GM19351 (cell line): Measurements from ENCODE around the gene BCL2L11.

Experiments used
- ATAC-seq: cut with Tn5 transposase; IDR thresholded peaks from one replicate; pipeline ENCODE4 v1.9.1; 2021; ENCODE audit warnings: mild to moderate bottlenecking, moderate library complexity; ENCODE audit not compliant: unreplicated experiment

The BCL2L11 gene

GRCh38 chr2:111117598-111118480 is 2.9 kb upstream of the BCL2L11 start:
- no peak for ATAC-seq

GRCh38 chr2:111118481-111118980 is 2.2 kb upstream of the BCL2L11 start:
- no peak for ATAC-seq

DNA sequence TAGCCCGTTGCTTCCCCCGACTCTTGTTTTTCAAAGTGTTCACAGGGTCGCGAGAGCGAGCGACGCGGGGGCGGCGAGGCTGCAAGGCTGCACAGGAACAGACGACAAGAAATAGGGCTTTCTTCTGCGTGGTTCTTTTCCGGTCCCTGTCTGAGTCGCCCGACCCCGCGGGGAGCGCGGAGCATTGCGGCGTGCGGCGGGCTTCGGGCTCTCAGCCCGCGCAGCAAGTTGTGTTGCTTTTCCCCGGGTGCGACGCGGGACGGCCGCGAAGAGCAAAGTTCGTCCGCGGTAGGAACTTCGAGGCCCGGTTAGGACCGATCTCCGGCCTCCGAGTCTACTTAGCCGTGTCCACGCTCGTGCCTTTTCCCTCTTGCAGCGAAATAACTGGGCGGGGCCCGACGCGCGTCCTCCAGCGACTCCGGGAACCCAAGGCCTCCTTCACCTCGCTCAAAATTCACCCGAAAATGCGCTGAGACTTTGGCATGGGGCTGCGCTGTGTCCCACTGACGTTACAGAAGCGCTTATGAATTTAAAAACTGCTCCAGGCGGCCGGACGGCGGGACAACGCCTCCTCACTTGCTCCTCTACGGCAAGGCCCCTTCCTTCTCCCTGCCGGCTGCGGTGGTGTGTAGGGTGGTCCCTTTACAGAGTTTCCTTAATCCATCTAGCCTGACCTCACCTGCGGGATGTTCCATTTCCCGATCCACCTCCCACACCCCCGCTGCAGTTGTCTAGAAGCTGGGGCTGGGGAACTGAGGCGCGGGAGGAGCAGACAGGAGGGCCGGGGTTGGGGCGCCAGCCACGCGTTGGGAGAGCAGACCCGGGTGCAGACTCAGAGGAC is 1.5 kb upstream of the BCL2L11 start:
- ATAC-seq: no peak

DNA sequence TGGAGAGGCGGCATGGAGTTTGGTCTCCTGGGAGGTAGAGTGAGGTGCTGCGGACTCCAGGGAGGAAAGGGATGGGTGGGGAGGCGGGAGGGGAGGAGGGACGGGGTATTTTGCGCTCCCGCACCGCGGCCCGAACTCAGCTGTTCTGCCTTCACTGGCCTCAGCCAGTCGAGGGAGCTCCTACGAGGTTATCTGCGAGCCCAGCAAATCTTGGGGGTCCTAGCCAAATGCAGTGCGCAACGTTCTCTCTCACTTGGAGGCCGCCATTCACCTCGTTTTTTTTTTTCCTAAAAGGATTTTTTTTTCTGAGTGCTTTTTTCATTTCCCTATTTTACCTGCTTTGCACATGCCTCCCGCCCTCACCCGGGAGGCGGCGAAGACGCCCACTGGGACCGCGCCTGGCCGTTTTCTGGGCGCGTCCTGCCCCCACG is 877 bp upstream of the BCL2L11 start:
- ATAC-seq: no peak

GRCh38 chr2:111121028-111121827 is 514 bp downstream of the BCL2L11 start:
- no peak for ATAC-seq

- peak; percentile 51 for ATAC-seq
Measured at GRCh38 chr2:111121828-111122630, 1.3 kb downstream of the BCL2L11 start.

DNA sequence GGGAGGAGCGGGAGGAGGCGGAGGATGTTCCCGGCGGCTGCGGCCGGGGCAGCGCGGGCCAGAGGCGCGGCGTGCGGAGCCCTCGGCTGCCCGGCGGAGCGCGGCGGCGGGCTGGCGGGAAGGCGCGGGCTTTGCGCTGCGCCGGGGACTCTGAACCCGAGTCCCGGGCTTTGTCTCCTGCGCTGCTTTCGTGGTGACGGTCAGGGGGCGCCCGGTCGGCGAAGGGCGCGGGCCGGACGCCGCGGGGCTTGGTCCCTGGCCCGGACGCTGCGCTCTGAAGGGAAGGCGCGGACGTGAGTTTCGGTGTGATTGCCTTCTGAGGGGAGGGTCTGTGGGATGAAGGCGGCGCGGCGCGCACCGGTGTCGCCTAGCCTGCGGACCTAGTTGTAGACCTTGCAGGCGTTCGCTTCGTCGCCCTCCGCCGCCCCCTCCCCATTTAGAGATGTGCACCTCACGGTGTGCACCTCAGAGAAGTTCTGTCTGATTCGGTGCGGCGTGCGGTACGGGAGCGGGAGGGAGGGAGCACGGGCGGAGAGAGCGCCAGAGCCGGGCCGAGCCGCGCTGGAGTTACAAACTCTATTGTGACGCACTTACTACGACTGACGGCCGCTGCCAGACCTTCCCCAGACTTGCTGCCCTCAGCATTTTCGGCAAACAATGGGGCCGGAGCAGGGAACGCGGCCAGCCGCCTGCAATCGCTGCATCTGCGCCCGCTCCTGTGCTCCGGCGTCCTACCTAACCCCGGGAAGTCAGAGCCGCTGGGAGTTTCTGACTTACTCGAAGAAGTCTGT is 2.1 kb downstream of the BCL2L11 start:
- ATAC-seq: no peak

DNA sequence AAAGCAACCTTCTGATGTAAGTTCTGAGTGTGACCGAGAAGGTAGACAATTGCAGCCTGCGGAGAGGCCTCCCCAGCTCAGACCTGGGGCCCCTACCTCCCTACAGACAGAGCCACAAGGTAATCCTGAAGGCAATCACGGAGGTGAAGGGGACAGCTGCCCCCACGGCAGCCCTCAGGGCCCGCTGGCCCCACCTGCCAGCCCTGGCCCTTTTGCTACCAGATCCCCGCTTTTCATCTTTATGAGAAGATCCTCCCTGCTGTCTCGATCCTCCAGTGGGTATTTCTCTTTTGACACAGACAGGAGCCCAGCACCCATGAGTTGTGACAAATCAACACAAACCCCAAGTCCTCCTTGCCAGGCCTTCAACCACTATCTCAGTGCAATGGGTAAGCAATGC is 3.0 kb downstream of the BCL2L11 start:
- ATAC-seq: no peak

DNA sequence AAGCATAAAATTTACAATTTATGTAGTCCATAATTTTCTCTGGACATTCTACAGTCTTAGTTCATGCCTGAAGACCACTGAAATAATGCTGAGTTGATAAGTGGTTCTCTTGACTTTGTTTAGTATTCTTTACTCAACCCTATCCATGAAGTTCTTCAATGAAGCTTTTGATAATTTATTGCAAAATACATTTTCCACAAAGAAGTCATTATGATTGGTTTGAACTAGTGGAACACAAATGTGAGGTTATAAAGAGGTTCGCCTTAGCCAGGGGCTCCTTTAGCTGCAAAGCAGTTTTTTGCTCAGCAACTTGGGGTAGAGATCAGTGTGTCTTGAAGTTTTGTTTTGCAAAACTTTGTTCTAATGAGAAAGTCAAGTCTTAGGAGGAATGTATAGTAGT is 5.9 kb downstream of the BCL2L11 start:
- no peak for ATAC-seq

- no peak for ATAC-seq
Measured at GRCh38 chr2:111127351-111127750, 6.6 kb downstream of the BCL2L11 start.

DNA sequence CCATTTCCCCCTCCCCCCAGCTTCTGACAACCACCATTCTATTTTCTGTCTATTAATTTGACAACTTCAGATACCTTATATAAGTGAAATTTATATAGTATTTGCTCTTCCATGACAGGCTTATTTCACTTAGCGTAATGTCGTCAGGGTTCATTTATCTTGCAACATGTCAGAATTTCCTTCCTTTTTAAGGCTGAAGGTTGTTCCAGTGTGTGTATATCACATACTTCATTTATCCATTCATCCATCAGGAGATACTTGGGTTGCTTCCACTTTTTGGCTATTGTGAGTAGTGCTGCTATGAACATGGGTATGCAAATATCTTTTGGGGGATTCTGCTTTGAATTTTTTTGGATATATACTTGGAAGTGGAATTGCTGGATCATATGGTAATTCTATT is 7.4 kb downstream of the BCL2L11 start:
- no peak for ATAC-seq

- ATAC-seq: no peak
Measured at GRCh38 chr2:111133603-111134002, 12.9 kb downstream of the BCL2L11 start.

GRCh38 chr2:111134055-111134454 is 13.3 kb downstream of the BCL2L11 start:
- ATAC-seq: no peak

GRCh38 chr2:111135237-111135909 is 14.7 kb downstream of the BCL2L11 start:
- ATAC-seq: no peak

DNA sequence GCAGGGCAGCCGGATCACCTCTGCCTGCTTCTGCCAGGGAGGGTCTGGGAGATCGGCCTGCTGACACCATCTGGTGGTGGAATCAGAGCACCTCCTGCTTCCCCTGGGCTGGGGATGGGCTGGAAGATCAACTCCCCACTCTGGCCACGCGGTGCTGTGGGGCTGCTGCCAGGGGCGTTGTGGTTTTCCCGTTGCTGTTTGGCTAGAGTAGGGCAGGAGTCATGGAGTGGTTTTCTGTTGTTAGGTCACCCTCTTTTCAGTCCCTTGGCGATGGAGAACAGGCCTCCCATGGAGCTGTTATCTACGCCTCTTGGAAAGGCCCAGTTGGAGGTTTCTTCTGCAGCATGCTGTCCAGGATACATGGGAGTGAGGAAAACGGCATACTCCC is 15.2 kb downstream of the BCL2L11 start:
- ATAC-seq: no peak

DNA sequence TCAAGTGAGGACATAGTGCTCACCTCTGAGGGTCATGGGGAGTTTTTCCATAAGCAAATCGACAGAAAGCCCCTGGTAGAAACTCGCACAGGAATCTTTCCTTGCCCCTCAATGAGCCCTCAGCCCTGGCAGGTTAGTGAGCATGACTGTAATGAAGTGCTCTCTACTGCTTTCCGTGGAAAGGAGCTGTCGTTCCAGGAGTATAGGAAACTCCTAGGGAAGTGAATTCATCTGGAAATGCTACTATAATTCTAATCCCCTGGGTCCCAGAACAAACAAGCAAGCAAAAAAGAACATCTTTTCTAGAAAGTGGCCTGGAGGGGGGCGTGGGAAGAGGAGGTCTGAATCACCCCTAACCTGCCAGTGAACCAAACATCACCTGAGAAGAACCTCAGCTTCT is 18.1 kb downstream of the BCL2L11 start:
- no peak for ATAC-seq

- ATAC-seq: no peak
Measured at GRCh38 chr2:111139637-111140317, 19.1 kb downstream of the BCL2L11 start.

- no peak for ATAC-seq
Measured at GRCh38 chr2:111140815-111141214, 20.1 kb downstream of the BCL2L11 start.
